ENCODE data around the gene TUBB1. TPM values are rescaled to one million over a fixed set of nuclear protein-coding genes. Genes with fewer than 3 reads are reported as not detected.

TUBB1 gene
- total RNA-seq, 1 donor from 2014 or later, result not detected

DNA sequence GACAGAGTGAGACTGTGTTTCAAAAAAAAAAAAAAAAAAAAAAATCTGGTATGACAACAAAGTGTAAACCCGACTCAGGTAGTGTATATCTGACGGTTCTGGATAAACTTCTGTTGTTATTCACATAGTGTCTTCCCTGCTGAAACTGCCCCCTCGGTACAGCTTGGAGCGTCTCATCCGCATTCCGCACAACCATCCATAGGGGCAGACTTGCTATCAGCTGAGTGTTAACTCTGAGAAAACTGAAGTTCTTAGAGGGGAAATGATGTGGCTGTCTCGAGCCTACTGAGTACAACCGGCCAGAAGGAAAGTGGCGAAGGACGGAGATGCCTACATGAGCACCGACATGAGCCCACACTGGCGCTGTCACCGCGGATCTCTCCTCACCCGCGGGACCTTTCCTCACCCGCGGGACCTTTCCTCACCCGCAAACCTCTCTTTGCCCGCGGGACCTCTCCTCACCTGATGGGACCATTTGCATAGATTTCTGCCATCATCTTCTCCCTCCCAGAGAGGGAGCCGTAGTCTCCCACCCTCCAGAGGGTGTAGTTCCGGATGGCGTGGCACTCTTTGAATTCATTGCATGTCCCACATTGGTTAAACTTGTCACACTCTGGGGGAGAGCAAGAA lies 22.0 kb upstream of the TUBB1 start:
- no peak for TF ChIP-seq CTCF (IDR thresholded peaks at IDR 0.05; ENCODE audit: insufficient read depth, low read length, poor library complexity, severe bottlenecking)
- DNase-seq (ENCODE audit: low read depth), result no peak
- Histone ChIP-seq H3K27me3 (ENCODE audit: control insufficient read depth, insufficient read depth, low read length) (no peaks in the 10 kb centered on the region), H3K4me3 (ENCODE audit: low read depth, low read length) (no peak overlapping the region), H3K36me3 (ENCODE audit: control insufficient read depth, insufficient read depth, low read length) (peaks cover 4% of the 10 kb centered on the region)

DNA sequence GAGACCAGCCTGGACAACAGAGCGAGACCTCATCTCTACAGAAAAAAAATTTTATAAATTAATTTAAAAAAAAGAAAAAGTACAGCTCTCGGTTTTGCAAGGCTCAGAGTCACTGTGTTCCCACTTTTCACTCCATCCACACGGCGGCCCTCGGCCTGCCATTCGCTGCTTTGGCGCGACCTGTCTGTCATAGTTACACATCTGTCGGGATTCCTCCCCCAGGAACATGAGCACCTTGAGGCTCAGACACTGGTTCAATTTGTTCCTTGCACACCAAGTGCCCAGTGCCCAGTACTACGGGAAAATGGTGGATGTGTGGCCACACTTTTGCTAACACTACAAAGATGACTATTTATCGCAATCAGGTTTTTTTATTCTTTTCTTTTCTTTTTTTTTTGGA lies 20.6 kb upstream of the TUBB1 start:
- Histone ChIP-seq H3K27me3 (ENCODE audit: control insufficient read depth, insufficient read depth, low read length) (no peaks in the 10 kb centered on the region), H3K36me3 (ENCODE audit: control insufficient read depth, insufficient read depth, low read length) (peaks cover 3% of the 10 kb centered on the region), H3K4me3 (ENCODE audit: low read depth, low read length) (no peak overlapping the region)
- TF ChIP-seq CTCF (IDR thresholded peaks at IDR 0.05; ENCODE audit: insufficient read depth, low read length, poor library complexity, severe bottlenecking), result no peak
- DNase-seq (ENCODE audit: low read depth), result no peak

- Histone ChIP-seq H3K27me3 (ENCODE audit: control insufficient read depth, insufficient read depth, low read length) (no peaks in the 10 kb centered on the region), H3K4me3 (ENCODE audit: low read depth, low read length) (no peak overlapping the region), H3K36me3 (ENCODE audit: control insufficient read depth, insufficient read depth, low read length) (peaks cover 3% of the 10 kb centered on the region)
- no peak for TF ChIP-seq CTCF (IDR thresholded peaks at IDR 0.05; ENCODE audit: insufficient read depth, low read length, poor library complexity, severe bottlenecking)
- DNase-seq (ENCODE audit: low read depth), result no peak
Measured at GRCh38 chr20:59000326-59000725, 18.9 kb upstream of the TUBB1 start.

- Histone ChIP-seq H3K27me3 (ENCODE audit: control insufficient read depth, insufficient read depth, low read length) (no peaks in the 10 kb centered on the region), H3K36me3 (ENCODE audit: control insufficient read depth, insufficient read depth, low read length) (peaks cover 3% of the 10 kb centered on the region), H3K4me3 (ENCODE audit: low read depth, low read length) (no peak overlapping the region)
- no peak for DNase-seq (ENCODE audit: low read depth)
- no peak for TF ChIP-seq CTCF (IDR thresholded peaks at IDR 0.05; ENCODE audit: insufficient read depth, low read length, poor library complexity, severe bottlenecking)
Measured at GRCh38 chr20:59001068-59001448, 18.2 kb upstream of the TUBB1 start.

DNA sequence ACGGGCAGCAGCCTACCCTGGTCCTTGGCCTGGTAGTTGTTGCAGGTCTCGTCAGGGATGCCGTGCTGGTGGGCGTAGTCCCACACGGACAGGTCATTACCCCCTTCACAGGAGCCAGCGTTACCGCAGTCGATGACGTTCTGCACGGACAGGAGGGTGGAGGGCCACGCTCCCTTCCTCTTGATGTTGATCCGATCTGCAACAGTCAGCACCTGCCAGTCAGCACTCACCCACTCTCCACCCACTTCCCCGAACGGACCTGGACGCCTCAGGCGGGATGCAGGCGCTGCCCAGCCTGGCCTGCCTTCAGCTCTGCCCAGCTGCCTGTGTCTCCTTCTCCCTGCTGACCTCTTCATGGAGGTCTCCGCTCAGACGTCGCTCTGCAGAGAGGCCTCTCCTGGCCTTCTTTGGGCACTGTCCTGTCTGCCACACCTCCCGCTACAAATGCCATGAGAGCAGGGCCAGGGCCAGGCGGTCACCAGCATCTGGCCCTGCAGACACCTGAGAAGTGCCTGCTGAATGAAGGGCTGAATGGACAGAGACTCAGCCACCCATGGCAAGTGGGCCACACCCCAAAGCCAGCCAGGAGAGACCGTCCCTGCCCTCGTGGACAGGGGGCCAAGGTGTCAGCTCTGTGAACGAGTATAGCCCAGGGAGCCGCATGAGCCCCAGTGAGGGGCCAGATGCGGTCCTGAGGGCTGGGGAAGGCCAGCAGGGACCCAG lies 17.6 kb upstream of the TUBB1 start:
- no peak for TF ChIP-seq CTCF (IDR thresholded peaks at IDR 0.05; ENCODE audit: insufficient read depth, low read length, poor library complexity, severe bottlenecking)
- Histone ChIP-seq H3K4me3 (ENCODE audit: low read depth, low read length) (no peak overlapping the region), H3K27me3 (ENCODE audit: control insufficient read depth, insufficient read depth, low read length) (no peaks in the 10 kb centered on the region), H3K36me3 (ENCODE audit: control insufficient read depth, insufficient read depth, low read length) (peaks cover 1% of the 10 kb centered on the region)
- DNase-seq (ENCODE audit: low read depth), result no peak

All from kidney epithelial cell (primary cell).